Measurements from ENCODE around the gene GMEB1.
"Not testable (repeated sequence)": the region's sequence is repeated elsewhere in the genome, so short reads cannot be mapped to it uniquely, and the experiment has no call there.

Gene GMEB1

DNA sequence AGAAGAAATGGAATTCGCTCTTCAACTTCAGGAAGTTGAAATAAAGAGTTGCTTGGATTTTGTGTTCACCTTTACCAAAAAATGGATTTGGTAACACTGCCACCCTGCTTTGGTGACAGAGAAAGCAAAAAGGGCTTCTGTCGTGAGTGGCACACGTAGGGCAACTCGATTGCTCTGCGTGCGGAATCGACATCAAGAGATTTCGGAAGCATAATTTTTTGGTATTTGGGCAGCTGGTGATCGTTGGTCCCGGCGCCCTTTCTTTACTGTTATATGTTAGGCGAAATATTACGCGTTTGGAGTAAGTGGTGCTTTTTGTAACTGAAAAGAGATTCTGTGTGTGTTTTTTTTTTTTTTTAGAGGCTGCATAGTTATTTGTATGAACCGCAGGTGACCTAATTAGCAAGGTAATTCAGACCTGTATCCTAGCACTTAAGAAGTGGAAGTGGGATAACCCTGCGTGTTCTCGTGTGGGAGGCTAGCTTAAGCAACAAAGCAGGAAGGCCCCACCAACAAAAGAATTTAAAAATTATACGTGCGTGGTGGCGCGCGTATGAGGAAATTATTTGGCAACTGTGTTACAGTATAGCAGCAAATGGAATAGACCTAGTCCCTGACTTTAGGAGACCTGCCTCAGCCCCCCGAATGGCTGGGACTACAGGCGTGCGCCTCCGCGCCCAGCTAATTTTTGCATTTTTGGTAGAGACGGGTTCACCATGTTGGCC lies 19.9 kb upstream of the GMEB1 start, which contains the start of gene RNU11:
RNU11 (plus strand) TSS at position 127 of the 725 bp plus-strand sequence.
- Histone ChIP-seq H3K36me3 (ENCODE audit: control insufficient read depth, insufficient read depth, low read length) (no peaks in the 10 kb centered on the region), H3K4me1 (ENCODE audit: control insufficient read depth, insufficient read depth, low read length) (peaks cover 5% of the 10 kb centered on the region), H3K27me3 (ENCODE audit: control insufficient read depth, insufficient read depth, low read length) (no peaks in the 10 kb centered on the region), H3K4me3 (ENCODE audit: low read depth, low read length) (peak within 1 kb of the TSS; percentile 69), H3K9me3 (ENCODE audit: control insufficient read depth, insufficient read depth, low read depth, low read length) (no peaks in the 10 kb centered on the region), H3K9ac (ENCODE audit: low read length) (peak within 1 kb of the TSS; percentile 96), H3K27ac (ENCODE audit: low read depth, low read length) (peak within 1 kb of the TSS; percentile 99)

DNA sequence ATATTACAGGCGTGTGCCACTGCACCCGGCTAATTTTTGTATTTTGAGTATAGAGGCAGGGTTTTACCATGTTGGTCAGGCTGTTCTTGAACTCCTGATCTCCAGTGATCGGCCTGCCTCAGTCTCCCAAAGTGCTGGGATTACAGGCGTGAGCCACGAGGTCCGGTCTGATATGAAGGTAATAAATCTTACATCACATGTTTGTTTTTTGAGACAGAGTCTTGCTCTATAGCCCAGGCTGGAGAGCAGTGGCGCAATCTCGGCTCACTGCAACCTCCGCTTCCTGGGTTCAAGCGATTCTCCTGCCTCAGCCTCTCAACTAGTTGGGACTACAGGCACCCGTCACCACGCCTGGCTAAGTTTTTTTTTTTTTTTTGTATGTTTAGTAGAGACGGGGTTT lies 15.5 kb upstream of the GMEB1 start:
- H3K4me3 ChIP-seq (ENCODE audit: low read depth, low read length); H3K4me1 ChIP-seq (ENCODE audit: control insufficient read depth, insufficient read depth, low read length); H3K27ac ChIP-seq (ENCODE audit: low read depth, low read length); H3K27me3 ChIP-seq (ENCODE audit: control insufficient read depth, insufficient read depth, low read length); H3K9ac ChIP-seq (ENCODE audit: low read length); H3K9me3 ChIP-seq (ENCODE audit: control insufficient read depth, insufficient read depth, low read depth, low read length); H3K36me3 ChIP-seq (ENCODE audit: control insufficient read depth, insufficient read depth, low read length): not testable (repeated sequence)

DNA sequence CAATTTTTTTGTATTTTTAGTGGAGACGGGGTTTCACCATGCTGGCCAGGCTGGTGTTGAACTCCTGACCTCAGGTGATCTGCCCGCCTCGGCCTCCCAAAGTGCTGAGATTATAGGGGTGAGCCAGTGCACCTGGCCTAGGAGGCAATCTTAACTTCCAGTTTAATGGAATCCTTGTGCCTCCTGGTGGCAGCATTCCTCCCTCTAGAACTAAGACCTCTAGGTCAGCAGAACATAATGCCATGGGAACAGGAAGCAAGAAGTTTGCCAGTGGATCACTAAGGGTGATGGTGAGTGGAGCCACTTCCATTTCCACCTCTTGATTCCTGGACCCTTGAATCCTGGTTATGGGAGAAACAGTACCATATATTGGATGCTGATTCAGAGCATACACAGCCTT lies 14.7 kb upstream of the GMEB1 start:
- H3K36me3 ChIP-seq (ENCODE audit: control insufficient read depth, insufficient read depth, low read length); H3K27me3 ChIP-seq (ENCODE audit: control insufficient read depth, insufficient read depth, low read length); H3K9me3 ChIP-seq (ENCODE audit: control insufficient read depth, insufficient read depth, low read depth, low read length); H3K9ac ChIP-seq (ENCODE audit: low read length); H3K27ac ChIP-seq (ENCODE audit: low read depth, low read length); H3K4me3 ChIP-seq (ENCODE audit: low read depth, low read length); H3K4me1 ChIP-seq (ENCODE audit: control insufficient read depth, insufficient read depth, low read length): not testable (repeated sequence)

DNA sequence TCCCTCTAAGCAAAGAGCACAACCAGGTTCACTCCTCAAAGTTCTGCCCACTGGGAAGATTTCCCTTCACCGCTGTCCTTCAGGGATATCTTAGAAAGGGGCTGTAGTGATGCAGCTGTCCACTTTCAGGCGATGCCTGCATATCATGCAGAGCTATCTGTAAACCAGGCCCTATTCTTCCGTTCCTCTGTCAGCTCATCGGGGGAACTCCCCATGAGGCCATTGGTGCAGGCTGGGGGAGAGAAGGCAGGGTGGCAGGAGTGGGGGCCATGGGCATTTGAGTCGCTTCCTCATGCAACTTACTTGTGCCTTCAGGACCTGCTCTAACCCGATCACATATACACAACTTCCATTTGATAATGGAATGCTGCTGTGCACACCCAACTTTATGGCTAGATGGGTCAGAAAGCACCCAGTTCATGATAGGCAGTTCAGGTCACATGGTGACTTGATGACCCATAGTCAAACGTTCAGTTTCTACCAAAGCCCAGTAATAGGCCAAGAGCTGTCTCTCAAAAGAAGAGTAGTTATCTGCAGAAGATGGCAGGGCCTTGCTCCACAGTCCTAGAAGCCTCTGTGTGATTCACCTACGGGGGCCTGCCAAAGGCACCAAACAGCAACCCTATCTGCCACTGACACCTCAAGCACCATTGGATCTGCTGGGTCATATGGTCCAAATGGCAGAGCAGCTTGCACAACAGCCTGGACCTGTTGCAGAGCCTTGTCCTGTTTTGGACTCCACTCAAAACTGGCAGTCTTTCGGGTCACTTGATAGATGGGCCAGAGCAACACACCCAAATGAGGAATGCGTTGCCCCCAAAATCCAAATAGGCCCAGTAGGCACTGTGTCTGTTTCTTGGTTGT lies 12.9 kb upstream of the GMEB1 start:
- H3K4me1 ChIP-seq (ENCODE audit: control insufficient read depth, insufficient read depth, low read length); H3K27me3 ChIP-seq (ENCODE audit: control insufficient read depth, insufficient read depth, low read length); H3K36me3 ChIP-seq (ENCODE audit: control insufficient read depth, insufficient read depth, low read length); H3K27ac ChIP-seq (ENCODE audit: low read depth, low read length); H3K9ac ChIP-seq (ENCODE audit: low read length); H3K4me3 ChIP-seq (ENCODE audit: low read depth, low read length); H3K9me3 ChIP-seq (ENCODE audit: control insufficient read depth, insufficient read depth, low read depth, low read length): not testable (repeated sequence)

DNA sequence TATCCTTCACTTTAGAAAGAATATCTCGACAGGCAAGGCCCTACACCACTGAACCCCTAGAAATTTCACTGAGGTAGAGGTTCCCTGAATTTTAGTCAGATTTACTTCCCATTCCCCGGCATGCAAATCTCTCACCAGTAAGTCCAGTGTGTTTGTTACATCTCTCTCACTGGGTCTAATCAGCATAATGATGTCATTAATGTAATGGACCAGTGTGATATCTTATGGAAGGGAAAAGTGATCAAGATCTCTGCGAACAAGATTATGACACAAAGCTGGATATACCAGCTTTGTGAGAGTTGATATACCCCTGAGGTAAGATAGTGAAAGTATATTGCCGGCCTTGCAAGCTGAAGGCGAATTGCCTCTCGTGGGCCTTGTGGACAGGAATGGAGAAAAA lies 12.2 kb upstream of the GMEB1 start:
- no peaks in the 10 kb centered on the region for H3K36me3 ChIP-seq (ENCODE audit: control insufficient read depth, insufficient read depth, low read length)
- H3K9me3 ChIP-seq (ENCODE audit: control insufficient read depth, insufficient read depth, low read depth, low read length), result no peaks in the 10 kb centered on the region
- no peak overlapping the region for H3K4me3 ChIP-seq (ENCODE audit: low read depth, low read length)
- H3K4me1 ChIP-seq (ENCODE audit: control insufficient read depth, insufficient read depth, low read length), result no peaks in the 10 kb centered on the region
- H3K27ac ChIP-seq (ENCODE audit: low read depth, low read length), result no peak overlapping the region
- no peak overlapping the region for H3K9ac ChIP-seq (ENCODE audit: low read length)
- no peaks in the 10 kb centered on the region for H3K27me3 ChIP-seq (ENCODE audit: control insufficient read depth, insufficient read depth, low read length)

DNA sequence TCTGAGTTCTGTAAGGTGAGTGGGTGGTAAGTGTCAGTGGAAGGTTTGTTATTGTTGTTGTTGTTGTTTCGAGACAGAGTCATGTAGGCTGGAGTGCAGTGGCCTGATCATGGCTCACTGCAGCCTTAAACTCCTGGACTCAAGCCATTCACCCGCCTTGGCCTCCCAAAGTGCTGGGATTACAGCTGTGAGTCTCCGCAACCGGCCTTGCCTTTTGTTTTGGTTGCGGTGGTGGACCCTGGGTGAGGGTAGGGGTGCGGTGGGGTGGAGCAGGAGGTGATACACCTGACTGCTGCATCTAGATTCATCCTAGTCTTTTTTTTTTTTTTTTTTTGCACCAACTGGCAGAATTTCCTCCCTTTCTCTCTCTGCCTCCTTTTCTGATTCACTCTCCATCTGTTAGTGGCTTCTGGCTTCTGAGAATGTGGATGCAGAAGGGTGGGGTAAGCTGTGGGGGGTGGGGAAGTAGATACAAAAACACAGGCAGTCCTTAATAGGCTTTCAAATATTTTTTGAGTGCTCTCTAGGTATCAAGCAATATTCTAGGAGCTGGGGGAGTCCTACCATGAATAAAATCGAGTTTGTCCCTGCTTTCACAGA lies 4.6 kb upstream of the GMEB1 start:
- no peaks in the 10 kb centered on the region for H3K9me3 ChIP-seq (ENCODE audit: control insufficient read depth, insufficient read depth, low read depth, low read length)
- H3K4me3 ChIP-seq (ENCODE audit: low read depth, low read length), result no peak overlapping the region
- H3K27ac ChIP-seq (ENCODE audit: low read depth, low read length), result no peak overlapping the region
- H3K27me3 ChIP-seq (ENCODE audit: control insufficient read depth, insufficient read depth, low read length), result no peaks in the 10 kb centered on the region
- H3K36me3 ChIP-seq (ENCODE audit: control insufficient read depth, insufficient read depth, low read length), result no peaks in the 10 kb centered on the region
- peaks cover 15% of the 10 kb centered on the region; the same call in 1 of the 2 replicates for H3K4me1 ChIP-seq (ENCODE audit: control insufficient read depth, insufficient read depth, low read length)
- no peak overlapping the region for H3K9ac ChIP-seq (ENCODE audit: low read length)

DNA sequence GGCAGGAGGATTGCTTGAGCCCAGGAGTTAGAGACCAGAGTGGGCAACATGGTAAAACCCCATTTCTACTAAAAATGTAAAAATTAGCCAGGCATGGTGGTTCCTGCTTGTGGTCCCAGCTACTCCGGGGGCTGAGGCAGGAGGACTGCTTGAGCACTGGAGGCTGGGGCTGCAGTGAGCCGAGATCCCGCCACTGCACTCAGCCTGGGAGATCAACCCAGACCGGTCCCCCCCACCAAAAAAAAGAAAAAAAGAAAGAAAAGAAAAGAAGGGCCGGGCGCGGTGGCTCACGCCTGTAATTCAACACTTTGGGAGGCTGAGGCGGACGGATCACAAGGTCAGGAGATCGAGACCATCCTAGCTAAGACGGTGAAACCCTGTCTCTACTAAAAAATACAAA lies 1.8 kb upstream of the GMEB1 start:
- Histone ChIP-seq H3K36me3 (ENCODE audit: control insufficient read depth, insufficient read depth, low read length) (no peaks in the 10 kb centered on the region), H3K27ac (ENCODE audit: low read depth, low read length) (no peak overlapping the region), H3K4me3 (ENCODE audit: low read depth, low read length) (no peak overlapping the region), H3K4me1 (ENCODE audit: control insufficient read depth, insufficient read depth, low read length) (peaks cover 19% of the 10 kb centered on the region; the same call in 1 of the 2 replicates), H3K9ac (ENCODE audit: low read length) (no peak overlapping the region), H3K27me3 (ENCODE audit: control insufficient read depth, insufficient read depth, low read length) (no peaks in the 10 kb centered on the region), H3K9me3 (ENCODE audit: control insufficient read depth, insufficient read depth, low read depth, low read length) (no peaks in the 10 kb centered on the region)

DNA sequence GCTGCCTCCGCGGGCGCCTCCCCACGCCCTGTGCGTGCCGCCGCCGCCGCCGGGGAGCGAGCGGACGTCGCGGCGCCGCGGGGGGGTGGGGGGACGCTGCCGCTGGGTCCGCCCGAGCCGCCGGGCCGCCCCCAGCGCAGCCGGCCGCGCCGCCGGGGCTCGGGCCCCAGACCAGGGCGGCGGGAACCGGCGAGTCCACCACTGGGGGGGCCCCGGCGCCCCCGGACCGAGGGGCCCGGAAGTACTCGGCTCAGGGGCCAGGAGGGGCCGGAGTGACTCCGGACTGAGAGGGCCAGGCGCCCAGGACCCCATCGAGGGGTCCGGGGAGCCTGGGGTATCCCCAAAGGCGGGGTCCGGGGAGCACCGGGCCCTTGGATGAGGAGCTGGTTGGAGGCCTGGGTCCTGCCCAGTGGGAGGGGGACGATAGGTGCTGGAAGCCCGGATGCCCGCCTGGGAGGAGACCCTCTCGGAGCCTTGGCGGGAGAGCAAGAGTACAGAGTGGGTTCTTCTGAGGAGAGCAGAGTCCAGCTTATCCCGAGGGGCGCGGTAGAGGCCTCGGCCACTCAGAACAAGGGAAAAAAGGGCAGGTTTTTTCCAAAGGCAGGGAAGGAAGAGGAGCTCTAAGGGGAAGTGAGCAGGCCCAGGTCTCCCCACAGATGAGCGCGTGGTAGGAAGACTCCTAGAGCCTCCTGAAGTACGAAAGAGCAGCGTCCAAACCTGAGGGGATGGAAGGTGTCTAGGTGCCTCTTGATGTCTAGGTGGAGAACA lies 556 bp downstream of the GMEB1 start:
- Histone ChIP-seq H3K4me1 (ENCODE audit: control insufficient read depth, insufficient read depth, low read length) (peaks cover 15% of the 10 kb centered on the region; the same call in 1 of the 2 replicates), H3K9ac (ENCODE audit: low read length) (peak overlapping the region; percentile 95), H3K36me3 (ENCODE audit: control insufficient read depth, insufficient read depth, low read length) (no peaks in the 10 kb centered on the region), H3K9me3 (ENCODE audit: control insufficient read depth, insufficient read depth, low read depth, low read length) (no peaks in the 10 kb centered on the region), H3K27me3 (ENCODE audit: control insufficient read depth, insufficient read depth, low read length) (no peaks in the 10 kb centered on the region), H3K4me3 (ENCODE audit: low read depth, low read length) (peak overlapping the region; percentile 89), H3K27ac (ENCODE audit: low read depth, low read length) (peak overlapping the region; percentile 93)

DNA sequence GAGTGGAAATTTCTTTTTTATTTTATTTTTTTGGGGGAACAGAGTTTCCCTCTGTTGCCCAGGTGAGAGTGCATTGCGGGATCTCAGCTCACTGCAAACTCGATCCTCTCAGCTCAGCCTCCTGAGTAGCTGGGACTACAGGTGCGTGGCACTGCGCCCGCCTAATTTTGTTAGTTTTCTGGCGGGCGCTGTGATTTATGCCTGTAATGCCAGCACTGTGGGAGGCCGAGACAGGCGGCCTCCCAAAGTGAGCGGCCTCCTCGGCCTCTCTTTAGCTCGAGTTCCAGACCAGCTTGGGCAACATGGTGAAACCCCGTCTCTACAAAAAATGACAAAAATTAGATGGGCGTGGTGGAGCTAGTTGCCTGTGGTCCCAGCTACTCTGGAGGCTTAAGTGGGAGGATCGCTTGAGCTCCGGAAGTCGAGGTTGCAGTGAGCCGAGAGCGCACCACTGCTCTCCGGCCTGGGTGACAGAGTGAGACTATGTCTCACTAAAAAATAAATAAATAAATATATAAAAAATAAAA lies 2.7 kb downstream of the GMEB1 start:
- H3K4me1 ChIP-seq (ENCODE audit: control insufficient read depth, insufficient read depth, low read length), result peaks cover 14% of the 10 kb centered on the region
- no peaks in the 10 kb centered on the region for H3K36me3 ChIP-seq (ENCODE audit: control insufficient read depth, insufficient read depth, low read length)
- no peak overlapping the region for H3K27ac ChIP-seq (ENCODE audit: low read depth, low read length)
- H3K9ac ChIP-seq (ENCODE audit: low read length), result no peak overlapping the region
- H3K9me3 ChIP-seq (ENCODE audit: control insufficient read depth, insufficient read depth, low read depth, low read length), result no peaks in the 10 kb centered on the region
- H3K27me3 ChIP-seq (ENCODE audit: control insufficient read depth, insufficient read depth, low read length), result no peaks in the 10 kb centered on the region
- H3K4me3 ChIP-seq (ENCODE audit: low read depth, low read length), result no peak overlapping the region

DNA sequence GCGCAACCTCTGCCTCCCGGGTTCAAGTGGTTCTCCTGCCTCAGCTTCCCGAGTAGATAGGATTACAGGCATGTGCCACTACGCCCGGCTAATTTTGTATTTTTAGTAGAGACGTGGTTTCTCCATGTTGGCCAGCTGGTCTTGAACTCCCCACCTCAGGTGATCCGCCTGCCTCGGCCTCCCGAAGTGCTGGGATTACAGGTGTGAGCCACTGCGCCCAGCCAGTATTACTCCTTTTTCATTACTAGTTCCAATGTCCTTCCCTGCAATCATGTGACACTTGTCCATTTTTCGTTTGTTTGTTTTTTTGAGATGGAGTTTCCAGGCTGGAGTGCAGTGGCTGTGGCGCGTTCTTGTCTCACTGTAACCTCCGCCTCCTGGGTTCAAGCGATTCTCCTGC lies 4.4 kb downstream of the GMEB1 start:
- H3K9ac ChIP-seq (ENCODE audit: low read length); H3K27ac ChIP-seq (ENCODE audit: low read depth, low read length); H3K9me3 ChIP-seq (ENCODE audit: control insufficient read depth, insufficient read depth, low read depth, low read length); H3K36me3 ChIP-seq (ENCODE audit: control insufficient read depth, insufficient read depth, low read length); H3K4me3 ChIP-seq (ENCODE audit: low read depth, low read length); H3K27me3 ChIP-seq (ENCODE audit: control insufficient read depth, insufficient read depth, low read length): not testable (repeated sequence)
- peaks cover 14% of the 10 kb centered on the region for H3K4me1 ChIP-seq (ENCODE audit: control insufficient read depth, insufficient read depth, low read length)
